Liver (tissue), 9 donors: ENCODE measurements around the gene GPR39. TPM values are rescaled to one million over a fixed set of nuclear protein-coding genes. Genes with fewer than 3 reads are reported as not detected.
A peak's percentile ranks its signal among the peaks of the same experiment; 100 is the strongest.

Source experiments
- DNase-seq: peaks from one replicate; pipeline ENCODE4 v3.0.0-alpha.2; 2017; ENCODE audit warnings: low spot score
- H3K27ac ChIP-seq, 2 donors: one replicate each; pipeline ENCODE4 v1.7.0; 2013; ENCODE audit warnings: inconsistent platforms in 2 of 2, low read length in 2 of 2, control low read depth in 1 of 2, low read depth in 1 of 2, mild to moderate bottlenecking in 1 of 2
- H3K27me3 ChIP-seq, 4 donors: one replicate each; pipeline versions ENCODE4 v1.6.1 to v1.7.0; 2013; ENCODE audit warnings: low read length in 3 of 4, inconsistent platforms in 1 of 4, mild to moderate bottlenecking in 1 of 4, moderate library complexity in 1 of 4; ENCODE audit not compliant: control insufficient read depth in 4 of 4, insufficient read depth in 4 of 4
- H3K36me3 ChIP-seq, 4 donors: one replicate each; pipeline versions ENCODE4 v1.6.1 to v1.7.0; 2013; ENCODE audit warnings: low read length in 3 of 4, mild to moderate bottlenecking in 3 of 4, low read depth in 1 of 4, moderate library complexity in 1 of 4; ENCODE audit not compliant: control insufficient read depth in 4 of 4, insufficient read depth in 3 of 4
- H3K4me1 ChIP-seq, 4 donors: one replicate each; pipeline versions ENCODE4 v1.6.1 to v1.7.0; 2013; ENCODE audit warnings: low read length in 3 of 4, mild to moderate bottlenecking in 3 of 4, moderate library complexity in 1 of 4; ENCODE audit not compliant: control insufficient read depth in 4 of 4, insufficient read depth in 4 of 4
- H3K4me3 ChIP-seq, 3 donors: one replicate each; pipeline versions ENCODE4 v1.6.1 to v1.7.0; 2013; ENCODE audit warnings: low read length in 3 of 3, control low read depth in 1 of 3, low read depth in 1 of 3, mild to moderate bottlenecking in 1 of 3
- H3K9ac ChIP-seq, 2 donors: one replicate each; pipeline ENCODE4 v1.7.0; 2013; ENCODE audit warnings: low read length in 2 of 2, mild to moderate bottlenecking in 2 of 2, moderate library complexity in 2 of 2, control low read depth in 1 of 2, low read depth in 1 of 2
- H3K9me3 ChIP-seq, 4 donors: one replicate each; pipeline versions ENCODE4 v1.6.1 to v1.7.0; 2013; ENCODE audit warnings: low read length in 3 of 4; ENCODE audit not compliant: control insufficient read depth in 4 of 4
- EGR1 ChIP-seq, 2 donors: IDR thresholded peaks; 2 replicates each; pipeline ENCODE4 v1.6.1; 2016 to 2018; ENCODE audit warnings: antibody characterized with exemption in 2 of 2, low read depth in 2 of 2
- FOXA1 ChIP-seq: IDR thresholded peaks from 2 replicates; pipeline ENCODE4 v1.6.1; 2016; ENCODE audit warnings: antibody characterized with exemption
- FOXA2 ChIP-seq: IDR thresholded peaks from 2 replicates; pipeline ENCODE4 v1.6.1; 2016; ENCODE audit warnings: antibody characterized with exemption
- GABPA ChIP-seq, 2 donors: IDR thresholded peaks in 1 of 2; conservative IDR thresholded peaks in 1 of 2; 2 replicates each; pipeline ENCODE4 v1.6.1; 2016; ENCODE audit warnings: antibody characterized with exemption in 2 of 2, mild to moderate bottlenecking in 1 of 2, moderate library complexity in 1 of 2
- HNF4A ChIP-seq, 2 donors: conservative IDR thresholded peaks; 2 replicates each; pipeline ENCODE4 v1.6.1; 2016; ENCODE audit warnings: antibody characterized with exemption in 2 of 2, mild to moderate bottlenecking in 2 of 2
- HNF4G ChIP-seq: IDR thresholded peaks from 2 replicates; pipeline ENCODE4 v1.6.1; 2016; ENCODE audit warnings: antibody characterized with exemption
- JUND ChIP-seq, 2 donors: IDR thresholded peaks; 2 replicates each; pipeline ENCODE4 v1.6.1; 2016; ENCODE audit warnings: antibody characterized with exemption in 2 of 2
- RAD21 ChIP-seq, 2 donors: IDR thresholded peaks; 2 replicates each; pipeline ENCODE4 v1.6.1; 2016; ENCODE audit warnings: antibody characterized with exemption in 2 of 2, mild to moderate bottlenecking in 2 of 2
- RXRA ChIP-seq, 2 donors: IDR thresholded peaks; 2 replicates each; pipeline ENCODE4 v1.6.1; 2017 to 2018; ENCODE audit warnings: antibody characterized with exemption in 2 of 2, mild to moderate bottlenecking in 1 of 2
- SP1 ChIP-seq: IDR thresholded peaks from 2 replicates; pipeline ENCODE4 v1.6.1; 2018; ENCODE audit warnings: antibody characterized with exemption, mild to moderate bottlenecking
- TAF1 ChIP-seq: conservative IDR thresholded peaks from 2 replicates; pipeline ENCODE4 v1.6.1; 2016; ENCODE audit warnings: antibody characterized with exemption, mild to moderate bottlenecking
- YY1 ChIP-seq: IDR thresholded peaks from 2 replicates; pipeline ENCODE4 v1.6.1; 2016; ENCODE audit warnings: antibody characterized with exemption, mild to moderate bottlenecking
- WGBS: extraction: QIAGEN DNeasy Blood & Tissue Kit; methylation state at CpG from one replicate; pipeline ENCODE4 v1.1.7; 2013; 5-methylcytosine and 5-hydroxymethylcytosine counted together
- polyA plus RNA-seq, 2 donors: library from polyadenylated mRNA; stranded (reverse) in 1 of 2; unstranded in 1 of 2; fragments of 200-250 nt in 1 of 2; fragments of >200 nt in 1 of 2; fragmentation: Nextera tagmentation in 1 of 2; extraction: Ambion mirVana in 1 of 2; gene quantifications; one replicate each; pipeline versions ENCODE4 v1.2.1 to v1.2.3, GENCODE V29; 2013 to 2015
- total RNA-seq, 2 donors: library from RNA; depleted of rRNA; stranded (reverse); fragments of >200 nt; gene quantifications; one replicate each; pipeline ENCODE4 v1.2.3, GENCODE V29; 2014
- TF ChIP-seq, protein P1 (sequence below): IDR thresholded peaks from 2 replicates; pipeline ENCODE4 v1.6.1; 2016; ENCODE audit warnings: antibody characterized with exemption
- TF ChIP-seq, protein P2 (sequence below): IDR thresholded peaks from 2 replicates; pipeline ENCODE4 v1.6.1; 2016; ENCODE audit warnings: antibody characterized with exemption, mild to moderate bottlenecking
- TF ChIP-seq, protein P3 (sequence below): IDR thresholded peaks from 2 replicates; pipeline ENCODE4 v1.6.1; 2016; ENCODE audit warnings: antibody characterized with exemption
- TF ChIP-seq, protein P4 (sequence below): fragments of 150-350 bp; IDR thresholded peaks from 2 replicates; pipeline ENCODE4 v1.5.1; 2017; ENCODE audit warnings: improper control_type of control experiment, low read depth, low read length; ENCODE audit not compliant: missing input control
- donor health status: healthy.
- donor health status: healthy.
- donor health status: healthy.
- donor health status: healthy.
- donor health status: healthy.

Gene GPR39
- total and polyA plus RNA-seq, 4 donors = 2.2 to 13.0 (median 2.8) TPM

DNA sequence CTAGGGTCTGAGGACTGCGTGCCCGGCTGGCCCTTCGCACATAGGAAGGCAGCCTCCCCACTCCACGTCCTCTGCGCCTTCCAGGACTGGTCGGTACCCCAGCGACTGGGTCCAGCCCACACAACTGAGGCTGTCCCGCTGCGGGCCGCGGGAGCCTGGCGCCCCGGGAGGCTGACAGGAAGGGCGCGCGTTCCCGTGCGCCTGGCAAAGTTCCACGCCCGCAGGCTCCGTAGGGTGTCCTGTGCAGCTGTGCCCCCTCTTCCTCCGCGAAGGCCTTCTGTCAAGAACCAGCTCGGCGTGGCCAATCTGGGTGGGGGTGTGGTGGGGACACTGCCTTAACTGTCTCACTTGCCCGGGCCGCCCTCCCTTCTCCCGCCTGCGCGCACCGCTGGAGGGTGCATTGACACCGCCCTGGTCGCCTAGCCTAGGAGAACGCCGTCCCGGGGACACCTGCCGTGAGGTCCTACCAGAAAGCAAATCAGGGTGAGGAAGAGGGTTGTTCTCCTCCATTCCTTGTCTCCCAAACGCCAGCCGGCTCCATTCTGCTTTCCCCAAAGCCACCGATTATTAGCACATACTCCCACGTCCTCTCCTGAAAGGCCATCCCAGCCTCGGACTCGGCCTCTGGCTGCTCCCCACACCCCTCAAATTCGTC, 254.0 kb downstream of the GPR39 start:
- Histone ChIP-seq H3K9ac (no peak overlapping the region), H3K4me1 (peaks cover 13 to 31% (median 25%) of the 10 kb centered on the region in 4 donors), H3K27me3 (peaks cover 0 to 2% (median 0%) of the 10 kb centered on the region in 4 donors), H3K9me3 (no peaks in the 10 kb centered on the region), H3K27ac (no peak overlapping the region), H3K36me3 (no peaks in the 10 kb centered on the region), H3K4me3 (peak overlapping the region; percentile 50 to 73 (median 72))
- peak; percentile 37 for DNase-seq
- WGBS = 3% methylated on average over 44 of the region's 44 CpGs
- TF ChIP-seq EGR1 (IDR thresholded peaks at IDR 0.05; ENCODE audit: low read depth in 2 of 2) (no peak), RAD21 (IDR thresholded peaks at IDR 0.05) (peak; percentile 46 to 48), HNF4A (conservative IDR thresholded peaks at IDR 0.05) (no peak), SP1 (no peak)

DNA sequence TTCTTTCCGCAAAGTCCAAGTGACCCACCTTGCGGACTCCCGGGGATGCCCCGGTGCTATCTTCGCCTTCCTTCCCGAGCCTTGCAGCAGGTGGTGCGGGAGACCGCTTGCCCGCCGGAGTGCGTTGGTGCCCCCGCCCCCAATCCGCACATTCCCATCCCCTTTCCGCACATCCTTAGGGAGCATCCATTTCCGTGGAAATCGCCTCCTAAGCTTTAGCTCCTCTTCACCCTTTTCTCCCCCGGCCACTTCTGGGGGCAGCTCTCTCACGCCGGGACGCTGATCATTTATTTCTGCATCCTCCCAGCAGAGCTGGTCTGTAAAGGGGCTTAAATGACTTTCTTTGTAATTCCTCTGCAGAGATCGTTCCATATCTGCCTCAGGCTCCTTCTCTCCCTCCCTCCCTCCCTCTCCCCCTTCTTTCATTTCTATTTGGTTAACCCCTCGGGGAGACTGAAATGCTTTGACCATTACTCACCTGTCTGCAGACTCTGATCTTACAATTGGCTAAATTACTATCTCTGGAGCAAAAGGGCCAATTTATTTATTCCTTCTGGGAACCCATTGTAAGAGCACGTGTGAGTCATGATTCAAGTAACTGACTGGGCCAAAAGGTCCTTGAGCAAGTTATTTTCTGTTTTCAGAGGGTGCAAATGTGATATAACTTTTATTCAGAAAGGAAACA, 254.7 kb downstream of the GPR39 start:
- no peaks in the 10 kb centered on the region for H3K9me3 ChIP-seq
- peak overlapping the region in 2 of 3 donors; percentile 72 to 73 for H3K4me3 ChIP-seq
- peaks cover 13 to 31% (median 25%) of the 10 kb centered on the region in 4 donors for H3K4me1 ChIP-seq
- no peaks in the 10 kb centered on the region for H3K36me3 ChIP-seq
- DNase-seq = no peak
- H3K9ac ChIP-seq = no peak overlapping the region
- peaks cover 0 to 2% (median 0%) of the 10 kb centered on the region in 4 donors for H3K27me3 ChIP-seq
- TF ChIP-seq, protein P1, sequence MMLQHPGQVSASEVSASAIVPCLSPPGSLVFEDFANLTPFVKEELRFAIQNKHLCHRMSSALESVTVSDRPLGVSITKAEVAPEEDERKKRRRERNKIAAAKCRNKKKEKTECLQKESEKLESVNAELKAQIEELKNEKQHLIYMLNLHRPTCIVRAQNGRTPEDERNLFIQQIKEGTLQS = no peak
- TF ChIP-seq SP1 (no peak), TAF1 (no peak), FOXA1 (no peak), HNF4A (conservative IDR thresholded peaks at IDR 0.05) (no peak), HNF4G (no peak), EGR1 (IDR thresholded peaks at IDR 0.05; ENCODE audit: low read depth in 2 of 2) (no peak), JUND (IDR thresholded peaks at IDR 0.05) (no peak), GABPA (IDR thresholded peaks at IDR 0.05 in 1 of 2, conservative IDR thresholded peaks at IDR 0.05 in 1 of 2) (no peak)
- TF ChIP-seq, protein P2, sequence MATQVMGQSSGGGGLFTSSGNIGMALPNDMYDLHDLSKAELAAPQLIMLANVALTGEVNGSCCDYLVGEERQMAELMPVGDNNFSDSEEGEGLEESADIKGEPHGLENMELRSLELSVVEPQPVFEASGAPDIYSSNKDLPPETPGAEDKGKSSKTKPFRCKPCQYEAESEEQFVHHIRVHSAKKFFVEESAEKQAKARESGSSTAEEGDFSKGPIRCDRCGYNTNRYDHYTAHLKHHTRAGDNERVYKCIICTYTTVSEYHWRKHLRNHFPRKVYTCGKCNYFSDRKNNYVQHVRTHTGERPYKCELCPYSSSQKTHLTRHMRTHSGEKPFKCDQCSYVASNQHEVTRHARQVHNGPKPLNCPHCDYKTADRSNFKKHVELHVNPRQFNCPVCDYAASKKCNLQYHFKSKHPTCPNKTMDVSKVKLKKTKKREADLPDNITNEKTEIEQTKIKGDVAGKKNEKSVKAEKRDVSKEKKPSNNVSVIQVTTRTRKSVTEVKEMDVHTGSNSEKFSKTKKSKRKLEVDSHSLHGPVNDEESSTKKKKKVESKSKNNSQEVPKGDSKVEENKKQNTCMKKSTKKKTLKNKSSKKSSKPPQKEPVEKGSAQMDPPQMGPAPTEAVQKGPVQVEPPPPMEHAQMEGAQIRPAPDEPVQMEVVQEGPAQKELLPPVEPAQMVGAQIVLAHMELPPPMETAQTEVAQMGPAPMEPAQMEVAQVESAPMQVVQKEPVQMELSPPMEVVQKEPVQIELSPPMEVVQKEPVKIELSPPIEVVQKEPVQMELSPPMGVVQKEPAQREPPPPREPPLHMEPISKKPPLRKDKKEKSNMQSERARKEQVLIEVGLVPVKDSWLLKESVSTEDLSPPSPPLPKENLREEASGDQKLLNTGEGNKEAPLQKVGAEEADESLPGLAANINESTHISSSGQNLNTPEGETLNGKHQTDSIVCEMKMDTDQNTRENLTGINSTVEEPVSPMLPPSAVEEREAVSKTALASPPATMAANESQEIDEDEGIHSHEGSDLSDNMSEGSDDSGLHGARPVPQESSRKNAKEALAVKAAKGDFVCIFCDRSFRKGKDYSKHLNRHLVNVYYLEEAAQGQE = no peak
- TF ChIP-seq, protein P3, sequence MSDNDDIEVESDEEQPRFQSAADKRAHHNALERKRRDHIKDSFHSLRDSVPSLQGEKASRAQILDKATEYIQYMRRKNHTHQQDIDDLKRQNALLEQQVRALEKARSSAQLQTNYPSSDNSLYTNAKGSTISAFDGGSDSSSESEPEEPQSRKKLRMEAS = no peak
- 38% methylated on average over 23 of the region's 23 CpGs for WGBS
- no peak overlapping the region for H3K27ac ChIP-seq

DNA sequence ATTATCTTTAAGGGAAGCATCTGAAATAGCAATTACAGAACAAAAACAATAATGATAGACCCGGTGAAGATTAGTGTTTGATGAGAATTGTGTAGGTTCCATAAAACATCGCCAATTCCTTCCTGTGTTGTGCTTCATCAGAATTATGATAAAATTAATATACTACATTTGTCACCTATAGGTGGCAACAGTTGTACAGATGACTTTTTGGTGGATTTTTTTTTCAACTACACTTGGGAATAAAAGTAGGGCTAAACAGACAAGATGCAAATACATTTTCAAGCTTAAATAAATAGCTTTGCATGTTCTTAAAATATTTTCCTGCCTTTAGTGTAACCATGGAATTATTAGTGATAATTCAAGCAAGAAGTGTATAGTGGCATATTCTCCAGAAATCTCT, 260.4 kb downstream of the GPR39 start:
- DNase-seq = no peak
- no peak overlapping the region for H3K9ac ChIP-seq
- no peaks in the 10 kb centered on the region for H3K36me3 ChIP-seq
- H3K4me1 ChIP-seq = no peaks in the 10 kb centered on the region
- 75% methylated on average over 2 of the region's 2 CpGs for WGBS
- H3K4me3 ChIP-seq = no peak overlapping the region
- no peak overlapping the region for H3K27ac ChIP-seq
- H3K9me3 ChIP-seq = no peaks in the 10 kb centered on the region
- TF ChIP-seq RXRA (IDR thresholded peaks at IDR 0.05) (no peak), YY1 (no peak), FOXA2 (no peak), HNF4A (conservative IDR thresholded peaks at IDR 0.05) (no peak), RAD21 (IDR thresholded peaks at IDR 0.05) (peak; percentile 35 to 41)
- TF ChIP-seq, protein P4, sequence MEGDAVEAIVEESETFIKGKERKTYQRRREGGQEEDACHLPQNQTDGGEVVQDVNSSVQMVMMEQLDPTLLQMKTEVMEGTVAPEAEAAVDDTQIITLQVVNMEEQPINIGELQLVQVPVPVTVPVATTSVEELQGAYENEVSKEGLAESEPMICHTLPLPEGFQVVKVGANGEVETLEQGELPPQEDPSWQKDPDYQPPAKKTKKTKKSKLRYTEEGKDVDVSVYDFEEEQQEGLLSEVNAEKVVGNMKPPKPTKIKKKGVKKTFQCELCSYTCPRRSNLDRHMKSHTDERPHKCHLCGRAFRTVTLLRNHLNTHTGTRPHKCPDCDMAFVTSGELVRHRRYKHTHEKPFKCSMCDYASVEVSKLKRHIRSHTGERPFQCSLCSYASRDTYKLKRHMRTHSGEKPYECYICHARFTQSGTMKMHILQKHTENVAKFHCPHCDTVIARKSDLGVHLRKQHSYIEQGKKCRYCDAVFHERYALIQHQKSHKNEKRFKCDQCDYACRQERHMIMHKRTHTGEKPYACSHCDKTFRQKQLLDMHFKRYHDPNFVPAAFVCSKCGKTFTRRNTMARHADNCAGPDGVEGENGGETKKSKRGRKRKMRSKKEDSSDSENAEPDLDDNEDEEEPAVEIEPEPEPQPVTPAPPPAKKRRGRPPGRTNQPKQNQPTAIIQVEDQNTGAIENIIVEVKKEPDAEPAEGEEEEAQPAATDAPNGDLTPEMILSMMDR = no peak
- TF ChIP-seq, protein P1 = no peak
- H3K27me3 ChIP-seq = no peaks in the 10 kb centered on the region
